ENCODE measurements around the gene NUDT22. TPM values are rescaled to one million over a fixed set of nuclear protein-coding genes. Genes with fewer than 3 reads are reported as not detected.

NUDT22 gene
- total and polyA plus RNA-seq, 2 of the 4 experiments (the other 2 are of a cell fraction) = 21.3 to 44.6 TPM

DNA sequence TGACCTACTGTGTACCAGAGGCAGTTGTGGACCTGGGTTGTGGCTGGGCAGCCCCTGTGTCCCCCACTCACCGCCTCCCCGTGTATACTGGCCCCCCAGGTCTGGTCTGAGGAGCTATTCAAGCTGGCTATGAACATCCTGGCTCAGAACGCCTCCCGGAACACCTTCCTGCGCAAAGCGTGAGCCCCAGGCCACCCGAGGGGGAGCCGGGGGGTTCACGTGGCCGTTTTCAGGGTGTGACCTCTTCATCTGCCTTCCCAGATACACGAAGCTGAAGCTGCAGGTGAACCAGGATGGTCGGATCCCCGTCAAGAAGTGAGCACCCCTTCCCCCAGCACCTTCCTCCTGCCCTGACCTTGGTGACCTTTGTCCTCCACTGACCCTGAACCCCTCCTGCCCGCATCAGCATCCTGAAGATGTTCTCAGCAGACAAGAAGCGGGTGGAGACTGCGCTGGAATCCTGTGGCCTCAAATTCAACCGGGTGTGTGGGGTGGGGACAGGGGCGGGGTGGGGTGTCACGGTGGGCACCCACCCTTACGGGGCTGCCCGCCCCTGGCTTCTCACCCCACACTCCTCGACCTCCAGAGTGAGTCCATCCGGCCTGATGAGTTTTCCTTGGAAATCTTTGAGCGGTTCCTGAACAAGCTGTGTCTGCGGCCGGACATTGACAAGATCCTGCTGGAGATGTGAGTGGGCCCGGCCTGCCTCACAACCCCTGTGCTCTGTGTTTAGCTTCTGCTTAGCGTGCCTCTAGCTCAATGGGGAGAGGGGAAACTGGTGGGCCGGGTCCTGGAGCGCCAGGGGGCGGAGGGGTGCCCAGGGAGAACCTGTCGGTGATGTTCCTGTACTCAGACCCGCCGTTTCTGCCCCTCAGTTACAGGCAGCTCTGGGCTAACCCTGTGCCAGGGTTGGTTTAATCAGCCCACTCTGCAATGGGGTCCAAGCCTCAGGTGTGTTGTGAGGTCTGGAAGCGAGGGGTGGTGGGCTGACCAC, 29.4 kb downstream of the NUDT22 start:
- H3K9ac ChIP-seq (ENCODE audit: low read depth, low read length) = no peak overlapping the region
- DNase-seq = no peak
- H2BK20ac ChIP-seq (ENCODE audit: low read depth, low read length) = no peak overlapping the region
- no peak overlapping the region for H4K5ac ChIP-seq (ENCODE audit: low read depth, low read length)
- H2BK15ac ChIP-seq (ENCODE audit: low read depth, low read length) = no peak overlapping the region
- peaks cover 44% of the 10 kb centered on the region for H3K36me3 ChIP-seq (ENCODE audit: control insufficient read depth, insufficient read depth, low read length)
- BruUV-seq (replicated peaks) = no TSS peak
- dilution Hi-C loops (cut with HindIII; ENCODE audit: low sequenced_read_pairs, unreplicated experiment) (no loop called here), intact Hi-C loops (cut with micrococcal nuclease) (no loop called here), in situ Hi-C loops (cut with MboI; ENCODE audit: low sequenced_read_pairs) (no loop called here)
- H2AK5ac ChIP-seq (ENCODE audit: low read depth, low read length) = no peak overlapping the region
- no peak overlapping the region for H2AFZ ChIP-seq (replicated peaks; ENCODE audit: low read length, poor library complexity)
- ATAC-seq (ENCODE audit: low read depth) = no peak
- no peak overlapping the region for H3K56ac ChIP-seq (ENCODE audit: extremely low read depth, insufficient read depth, low read length)
- H4K20me1 ChIP-seq (ENCODE audit: insufficient read depth, low read length) = peaks cover 5% of the 10 kb centered on the region; the same call in 1 of the 2 replicates
- ChIA-PET CTCF (interaction anchor here (0.6 kb wide), 1 partner anchor 553 kb away, joined by 3 read pairs; no protein-coding TSS in a partner anchor), POLR2A (ENCODE audit: unreplicated experiment) (no interaction called here)
- peaks cover 14 to 75% of the 10 kb centered on the region in 2 experiments for H3K79me1 ChIP-seq (ENCODE audit: low read depth in 1 of 2, low read length in 2 of 2)
- H3K4me2 ChIP-seq (ENCODE audit: low read depth, low read length) = no peak overlapping the region
- no peak overlapping the region for H3K14ac ChIP-seq (replicated peaks; ENCODE audit: low read depth, low read length)
- H3K9me1 ChIP-seq (ENCODE audit: insufficient read depth, low read length) = no peaks in the 10 kb centered on the region
- no peak overlapping the region for H2BK5ac ChIP-seq (ENCODE audit: low read depth, low read length, poor library complexity, severe bottlenecking)
- H3K23ac ChIP-seq (ENCODE audit: low read depth, low read length) = no peak overlapping the region
- H3K27me3 ChIP-seq (ENCODE audit: control insufficient read depth, insufficient read depth, low read length) = no peaks in the 10 kb centered on the region
- H3K4me1 ChIP-seq (ENCODE audit: control insufficient read depth, insufficient read depth, low read length) = peaks cover 10% of the 10 kb centered on the region
- no peak overlapping the region for H4K8ac ChIP-seq (ENCODE audit: low read depth in 2 of 2, low read length in 2 of 2)
- no peak overlapping the region for H2AK9ac ChIP-seq (replicated peaks; ENCODE audit: low read depth, low read length, poor library complexity)
- H4K91ac ChIP-seq (ENCODE audit: insufficient read depth, low read depth, low read length) = no peak overlapping the region
- H3K4me3 ChIP-seq (ENCODE audit: insufficient read depth, low read depth, low read length) = no peak overlapping the region
- H2BK120ac ChIP-seq (ENCODE audit: low read depth, low read length) = no peak overlapping the region
- H3K4ac ChIP-seq (ENCODE audit: low read depth, low read length) = no peak overlapping the region
- no peak overlapping the region for H3K18ac ChIP-seq (ENCODE audit: low read depth, low read length)
- H3K9me3 ChIP-seq (ENCODE audit: control insufficient read depth, insufficient read depth, low read length) = no peaks in the 10 kb centered on the region
- no peak overlapping the region for H3K27ac ChIP-seq (ENCODE audit: insufficient read depth, low read length)
- WGBS, 2 experiments (ENCODE audit: extremely low coverage in 2 of 2, insufficient read length in 1 of 2) = 90% methylated on average over 8 of the region's 35 CpGs; no CpG with 5 or more reads in 1 of the 2 experiments
- TF ChIP-seq RAD21 (IDR thresholded peaks at IDR 0.05; ENCODE audit: low read length) (no peak), NFE2L2 (IDR thresholded peaks at IDR 0.05; ENCODE audit: low read depth, low read length) (no peak), RCOR1 (IDR thresholded peaks at IDR 0.05; ENCODE audit: insufficient replicate concordance, low read length) (no peak), CEBPB (IDR thresholded peaks at IDR 0.05; ENCODE audit: low read depth, low read length) (no peak), MAFK (IDR thresholded peaks at IDR 0.05; ENCODE audit: low read depth, low read length) (no peak), MXI1 (IDR thresholded peaks at IDR 0.05; ENCODE audit: borderline replicate concordance, low read depth, low read length) (no peak), SMC3 (IDR thresholded peaks at IDR 0.05; ENCODE audit: low read depth, low read length) (no peak), FOS (IDR thresholded peaks at IDR 0.05; ENCODE audit: low read depth, low read length) (no peak), POLR2A (IDR thresholded peaks at IDR 0.05; ENCODE audit: low read depth, low read length) (no peak), RFX5 (IDR thresholded peaks at IDR 0.05; ENCODE audit: low read depth, low read length) (no peak), CHD1 (IDR thresholded peaks at IDR 0.05; ENCODE audit: low read depth, low read length) (no peak), MAZ (IDR thresholded peaks at IDR 0.05; ENCODE audit: borderline replicate concordance, low read depth, low read length) (no peak)
- TF ChIP-seq, protein P1, sequence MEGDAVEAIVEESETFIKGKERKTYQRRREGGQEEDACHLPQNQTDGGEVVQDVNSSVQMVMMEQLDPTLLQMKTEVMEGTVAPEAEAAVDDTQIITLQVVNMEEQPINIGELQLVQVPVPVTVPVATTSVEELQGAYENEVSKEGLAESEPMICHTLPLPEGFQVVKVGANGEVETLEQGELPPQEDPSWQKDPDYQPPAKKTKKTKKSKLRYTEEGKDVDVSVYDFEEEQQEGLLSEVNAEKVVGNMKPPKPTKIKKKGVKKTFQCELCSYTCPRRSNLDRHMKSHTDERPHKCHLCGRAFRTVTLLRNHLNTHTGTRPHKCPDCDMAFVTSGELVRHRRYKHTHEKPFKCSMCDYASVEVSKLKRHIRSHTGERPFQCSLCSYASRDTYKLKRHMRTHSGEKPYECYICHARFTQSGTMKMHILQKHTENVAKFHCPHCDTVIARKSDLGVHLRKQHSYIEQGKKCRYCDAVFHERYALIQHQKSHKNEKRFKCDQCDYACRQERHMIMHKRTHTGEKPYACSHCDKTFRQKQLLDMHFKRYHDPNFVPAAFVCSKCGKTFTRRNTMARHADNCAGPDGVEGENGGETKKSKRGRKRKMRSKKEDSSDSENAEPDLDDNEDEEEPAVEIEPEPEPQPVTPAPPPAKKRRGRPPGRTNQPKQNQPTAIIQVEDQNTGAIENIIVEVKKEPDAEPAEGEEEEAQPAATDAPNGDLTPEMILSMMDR (conservative IDR thresholded peaks at IDR 0.05; ENCODE audit: low read depth, low read length) = no peak
- TF ChIP-seq, protein P2, sequence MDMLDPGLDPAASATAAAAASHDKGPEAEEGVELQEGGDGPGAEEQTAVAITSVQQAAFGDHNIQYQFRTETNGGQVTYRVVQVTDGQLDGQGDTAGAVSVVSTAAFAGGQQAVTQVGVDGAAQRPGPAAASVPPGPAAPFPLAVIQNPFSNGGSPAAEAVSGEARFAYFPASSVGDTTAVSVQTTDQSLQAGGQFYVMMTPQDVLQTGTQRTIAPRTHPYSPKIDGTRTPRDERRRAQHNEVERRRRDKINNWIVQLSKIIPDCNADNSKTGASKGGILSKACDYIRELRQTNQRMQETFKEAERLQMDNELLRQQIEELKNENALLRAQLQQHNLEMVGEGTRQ (IDR thresholded peaks at IDR 0.05; ENCODE audit: low read depth, low read length) = no peak

All from IMR-90 (cell line).